GM18508 (cell line): Measurements from ENCODE around the gene NGF.
"Not testable (repeated sequence)": the region's sequence is repeated elsewhere in the genome, so short reads cannot be mapped to it uniquely, and the experiment has no call there.

Experiments used
- ATAC-seq: cut with Tn5 transposase; IDR thresholded peaks from one replicate; pipeline ENCODE4 v1.9.1; 2021; ENCODE audit warnings: moderate number of reproducible peaks; ENCODE audit not compliant: insufficient read depth, unreplicated experiment

Gene NGF

DNA sequence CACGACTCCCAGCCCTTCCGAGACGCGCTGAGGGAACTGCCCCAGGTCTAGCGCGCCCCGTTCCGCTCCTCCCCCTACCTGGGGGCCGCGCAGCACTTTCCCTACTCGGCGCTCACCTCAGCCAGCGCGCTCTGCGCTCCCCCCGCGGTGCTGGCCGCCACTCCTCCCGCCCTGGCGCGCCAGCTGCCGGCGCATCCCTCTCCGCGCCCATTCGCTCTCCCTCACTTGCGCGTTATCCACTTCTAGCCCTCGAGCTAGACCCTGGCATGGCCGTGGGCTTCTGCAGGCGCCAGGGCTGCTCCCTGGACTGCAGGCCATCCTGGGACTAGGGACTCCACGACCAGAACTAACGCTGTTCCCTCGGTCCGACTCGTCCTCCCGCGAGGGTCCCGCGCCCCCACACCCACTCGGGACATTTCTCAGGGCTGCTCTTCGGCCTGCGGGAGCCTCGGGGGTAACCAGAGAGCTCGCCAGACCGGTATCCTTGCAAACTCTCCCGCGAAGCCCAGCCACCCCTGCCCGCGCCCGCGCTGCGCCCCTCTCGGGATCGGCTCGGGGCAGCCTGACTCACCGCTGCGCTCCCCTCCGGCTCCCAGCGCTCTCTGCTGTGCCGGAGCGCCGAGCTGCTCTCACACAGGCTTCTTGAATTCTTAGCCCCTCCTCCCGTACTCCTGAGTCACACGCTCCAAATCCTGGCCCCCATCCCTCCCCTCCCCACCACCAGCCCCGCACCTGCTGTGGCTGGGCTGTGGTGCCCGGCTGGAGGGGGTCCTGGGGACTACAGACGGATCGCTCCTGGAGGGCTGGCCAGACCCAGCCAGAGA, at the start of gene NGF:
Gene NGF, minus strand, starts transcription at position 617 of the 824 bp plus-strand sequence. CDS start 51,454 bp downstream, outside the sequence.
- ATAC-seq = no peak

DNA sequence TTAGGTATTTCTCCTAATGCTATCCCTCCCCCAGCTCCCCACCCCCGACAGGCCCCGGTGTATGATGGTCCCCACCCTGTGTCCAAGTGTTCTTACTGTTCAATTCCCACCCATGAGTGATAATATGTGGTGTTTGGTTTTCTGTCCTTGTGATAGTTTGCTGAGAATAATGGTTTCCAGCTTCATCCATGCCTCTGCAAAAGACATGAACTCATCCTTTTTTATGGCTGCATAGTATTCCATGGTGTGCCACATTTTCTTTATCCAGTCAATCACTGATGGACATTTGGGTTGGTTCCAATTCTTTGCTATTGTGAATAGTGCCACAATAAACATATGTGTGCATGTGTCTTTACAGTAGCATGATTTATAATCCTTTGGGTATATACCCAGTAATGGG, 45.4 kb upstream of the NGF start:
- ATAC-seq = not testable (repeated sequence)

DNA sequence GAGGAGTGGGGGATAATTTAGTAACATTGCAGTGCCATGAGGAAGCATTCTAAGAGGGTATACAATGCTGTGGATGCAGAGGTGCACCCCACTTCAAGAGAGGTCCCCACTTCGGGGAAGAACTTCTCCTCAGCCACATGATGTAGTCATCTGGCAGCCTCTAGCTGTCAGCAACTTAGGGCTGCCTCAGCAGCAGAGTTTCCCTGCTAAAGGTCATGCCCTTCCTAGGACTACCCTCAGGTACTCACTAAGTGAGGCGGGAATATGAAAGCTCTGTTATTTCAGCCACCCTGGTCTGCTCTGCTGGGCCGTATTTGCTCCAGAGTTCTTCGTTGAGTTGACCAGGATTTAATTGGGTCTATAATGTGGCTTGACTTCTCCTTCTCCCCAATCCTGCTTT, 41.9 kb upstream of the NGF start:
- ATAC-seq = no peak

DNA sequence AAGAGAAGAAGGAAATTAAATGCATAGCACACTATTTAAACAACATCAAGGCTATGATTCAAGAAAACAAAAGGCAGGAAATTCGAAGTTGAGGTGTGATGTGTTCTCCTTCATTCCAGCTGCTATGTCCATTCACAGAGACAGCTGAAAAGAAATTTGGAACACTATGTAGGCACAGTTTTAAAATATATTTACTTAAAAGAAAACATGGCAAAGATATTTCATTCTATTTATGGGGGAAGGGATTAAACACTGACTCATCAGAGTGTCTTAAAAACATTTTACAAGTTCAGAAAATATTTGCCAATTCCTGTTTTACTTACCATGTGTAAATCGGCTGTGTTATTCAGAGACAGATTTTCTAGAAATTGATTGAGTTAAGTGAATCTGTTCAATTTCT, 39.4 kb upstream of the NGF start:
- ATAC-seq = no peak

DNA sequence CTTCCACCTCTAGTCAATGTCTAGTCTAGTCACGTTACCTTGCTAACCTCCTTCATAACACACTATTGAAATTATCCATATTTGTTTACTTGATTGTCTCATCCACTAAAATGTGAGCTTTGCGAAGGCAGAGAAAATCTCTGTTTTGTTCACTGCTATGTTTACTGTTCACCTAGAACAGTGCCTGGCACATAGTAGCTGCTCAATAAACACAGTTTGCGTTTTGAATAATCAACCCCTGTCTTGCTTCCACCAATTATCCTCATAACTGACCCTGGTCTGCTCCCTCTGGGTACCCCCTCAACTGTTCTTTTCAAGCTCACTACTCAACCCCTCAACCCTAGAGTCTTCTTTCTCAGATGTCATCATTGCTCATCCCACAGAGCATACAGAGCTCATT, 36.5 kb upstream of the NGF start:
- ATAC-seq = no peak

DNA sequence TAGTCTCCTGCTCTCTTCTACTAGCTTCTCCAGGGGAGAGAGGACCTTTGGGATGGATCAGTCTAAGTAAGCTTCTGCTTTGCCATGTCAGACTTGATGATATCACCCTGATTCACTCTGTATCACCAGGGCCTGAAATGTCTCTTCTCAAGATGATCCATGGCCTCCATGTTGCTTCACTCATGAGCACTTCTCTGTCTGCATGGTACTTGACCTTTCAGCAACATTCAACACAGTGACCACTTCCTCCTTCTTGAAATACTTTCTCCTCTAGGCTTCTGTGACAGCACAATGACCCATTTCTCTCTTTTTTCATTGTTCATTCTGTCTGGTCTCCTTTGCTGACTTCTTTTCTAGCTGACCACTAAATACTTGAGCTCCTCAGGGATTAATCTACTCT, 35.3 kb upstream of the NGF start:
- no peak for ATAC-seq

DNA sequence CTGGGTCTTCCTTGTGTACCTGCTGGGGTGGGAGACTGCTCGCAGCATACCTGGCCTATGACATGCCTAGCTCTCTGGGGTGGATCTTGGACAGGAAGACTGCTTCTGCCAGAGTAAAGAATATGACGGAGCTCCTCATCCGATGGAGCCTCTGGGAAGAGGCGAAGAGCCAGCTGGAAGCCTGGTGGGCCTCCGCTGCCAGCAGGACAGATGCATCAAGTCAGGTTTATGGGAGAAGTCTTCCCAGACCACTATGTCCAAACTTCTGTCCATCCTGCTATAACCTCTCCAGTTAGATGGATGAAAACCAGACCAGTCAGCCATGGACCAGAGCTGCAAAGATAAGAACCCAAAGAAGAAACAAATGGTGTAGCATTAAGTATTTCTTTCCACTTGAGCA, 27.7 kb upstream of the NGF start:
- ATAC-seq = no peak

DNA sequence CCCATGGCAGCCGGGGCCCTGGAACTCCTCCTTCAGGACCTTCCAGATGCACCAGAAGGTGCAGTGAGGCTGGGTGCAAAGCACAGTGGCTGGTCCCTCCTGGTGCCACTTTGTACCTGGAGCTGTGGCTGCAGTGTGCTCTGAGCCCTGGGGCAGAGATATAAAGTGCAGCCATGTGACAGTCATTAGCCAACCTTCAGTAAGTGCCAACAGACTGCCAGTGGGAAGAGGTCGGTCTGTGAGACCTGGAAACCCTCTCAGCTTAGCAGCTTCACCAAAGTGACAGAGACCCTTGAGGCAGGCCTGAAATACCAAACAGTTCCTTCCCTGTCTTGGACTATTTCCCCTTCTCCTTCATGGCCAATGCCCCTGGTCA, 26.7 kb upstream of the NGF start:
- ATAC-seq = no peak

DNA sequence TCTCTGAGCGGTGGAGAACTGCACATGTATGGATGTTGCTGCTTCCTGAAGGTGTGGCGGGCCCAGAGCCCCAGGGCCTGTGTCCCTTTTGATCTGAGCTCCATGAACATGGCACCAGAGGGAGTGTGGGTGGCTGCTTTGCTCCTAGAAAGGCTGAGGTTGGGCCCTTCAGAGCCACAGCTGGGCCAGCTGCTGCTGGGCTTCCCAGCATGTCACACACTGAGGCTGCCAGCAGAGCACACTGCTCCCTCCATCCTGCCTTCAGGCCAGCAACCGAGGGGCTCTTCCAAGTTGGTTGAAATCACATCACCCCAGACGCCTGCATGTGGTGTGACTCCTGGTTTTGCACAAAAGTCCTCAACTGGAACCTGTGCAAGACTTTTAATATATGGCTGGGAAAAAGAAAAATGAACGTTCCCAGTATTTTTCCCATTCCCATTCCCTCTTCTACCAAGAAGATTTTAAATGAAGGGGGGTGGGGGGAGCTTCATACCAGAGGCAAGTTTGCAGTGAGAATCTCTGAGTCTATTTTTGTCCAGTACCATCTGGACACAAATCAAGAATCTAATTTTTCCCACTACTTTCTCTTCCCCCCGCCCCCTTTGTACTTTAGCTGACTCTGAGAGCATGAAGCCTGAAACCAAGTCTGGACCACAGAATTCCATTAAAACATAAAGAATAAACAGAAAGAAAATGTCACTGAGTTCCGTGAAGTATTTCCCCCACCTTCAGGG, 26.2 kb upstream of the NGF start:
- ATAC-seq = no peak

DNA sequence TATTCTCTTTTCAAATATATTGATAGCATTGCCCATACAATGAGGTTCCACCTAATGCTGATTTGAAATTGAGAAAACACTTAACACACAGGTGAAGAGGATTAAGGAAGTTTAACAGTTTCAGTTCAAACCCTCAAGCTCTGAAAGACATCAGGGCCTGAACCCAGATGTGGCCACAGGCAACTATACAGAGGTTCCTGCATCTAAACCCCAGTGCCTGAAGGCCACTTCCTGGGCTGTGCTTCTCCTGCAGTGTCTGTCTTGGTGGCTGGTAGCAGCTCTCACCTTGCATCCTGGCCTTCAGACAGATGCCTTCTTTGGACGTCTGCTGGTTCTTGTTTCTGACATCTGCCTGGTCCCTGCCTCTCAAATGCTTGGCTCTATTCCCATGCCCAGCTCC, 25.1 kb upstream of the NGF start:
- ATAC-seq = no peak

DNA sequence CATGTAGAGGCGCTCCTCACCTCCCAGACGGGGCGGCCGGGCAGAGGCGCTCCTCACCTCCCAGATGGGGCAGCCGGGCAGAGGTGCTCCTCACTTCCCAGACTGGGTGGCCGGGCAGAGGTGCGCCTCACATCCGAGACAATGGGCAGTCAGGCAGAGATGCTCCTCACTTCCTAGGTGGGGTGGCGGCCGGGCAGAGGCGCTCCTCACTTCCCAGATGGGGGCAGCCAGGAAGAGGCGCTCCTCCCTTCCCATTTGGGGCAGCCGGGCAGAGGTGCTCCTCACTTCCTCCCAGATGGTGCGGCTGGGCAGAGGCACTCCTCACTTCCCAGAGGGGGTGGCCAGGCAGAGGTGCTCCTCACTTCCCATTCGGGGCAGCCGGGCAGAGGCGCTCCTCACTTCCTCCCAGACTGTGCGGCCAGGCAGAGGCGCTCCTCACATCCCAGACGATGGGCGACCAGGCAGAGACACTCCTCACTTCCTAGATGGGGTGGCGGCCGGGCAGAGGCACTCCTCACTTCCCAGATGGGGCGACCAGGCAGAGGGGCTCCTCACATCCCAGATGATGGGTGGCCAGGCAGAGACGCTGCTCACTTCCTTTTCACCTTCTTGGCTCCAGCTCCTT, 22.6 kb upstream of the NGF start:
- ATAC-seq = not testable (repeated sequence)

DNA sequence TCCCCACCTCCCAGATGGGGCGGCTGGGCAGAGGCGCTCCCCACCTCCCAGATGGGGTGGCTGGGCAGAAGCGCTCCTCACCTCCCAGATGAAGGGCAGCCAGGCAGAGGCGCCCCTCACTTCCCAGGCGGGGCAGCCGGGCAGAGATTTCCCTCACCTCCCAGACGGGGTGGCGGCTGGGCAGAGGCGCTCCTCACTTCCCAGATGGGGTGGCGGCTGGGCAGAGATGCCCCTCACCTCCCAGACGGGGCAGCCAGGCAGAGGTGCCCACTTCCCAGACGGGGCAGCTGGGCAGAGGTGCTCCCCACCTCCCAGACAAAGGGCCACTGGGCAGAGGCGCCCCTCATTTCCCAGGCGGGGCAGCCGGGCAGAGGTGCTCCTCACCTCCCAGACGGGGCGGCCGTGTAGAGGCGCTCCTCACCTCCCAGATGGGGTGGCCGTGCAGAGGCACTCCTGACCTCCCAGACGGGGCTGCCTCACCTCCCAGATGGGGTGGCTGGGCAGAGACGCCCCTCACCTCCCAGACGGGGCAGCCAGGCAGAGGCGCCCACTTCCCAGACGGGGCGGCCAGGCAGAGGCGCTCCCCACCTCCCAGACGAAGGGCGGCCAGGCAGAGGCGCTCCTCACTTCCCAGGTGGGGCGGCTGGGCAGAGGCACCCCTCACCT, 21.9 kb upstream of the NGF start:
- ATAC-seq = not testable (repeated sequence)

DNA sequence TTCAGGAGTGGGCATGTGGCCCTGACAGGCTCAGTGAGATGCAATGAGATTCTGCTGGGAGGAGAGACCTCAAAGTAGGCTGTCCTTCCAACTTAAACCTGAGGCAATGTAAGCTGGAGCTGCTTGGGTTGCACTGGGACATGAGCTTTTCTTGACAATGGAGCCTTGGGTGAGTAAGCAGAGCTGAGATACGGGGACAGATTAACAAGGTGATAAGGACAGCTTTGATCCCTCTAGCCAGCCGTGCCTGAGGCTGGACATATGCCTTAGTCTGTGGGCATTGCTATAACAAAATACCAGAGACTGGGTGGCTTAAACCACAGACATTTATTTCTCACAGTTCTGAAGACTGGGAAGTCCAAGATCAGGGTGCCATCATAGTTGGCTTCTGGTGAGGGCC, 18.3 kb upstream of the NGF start:
- ATAC-seq = no peak

DNA sequence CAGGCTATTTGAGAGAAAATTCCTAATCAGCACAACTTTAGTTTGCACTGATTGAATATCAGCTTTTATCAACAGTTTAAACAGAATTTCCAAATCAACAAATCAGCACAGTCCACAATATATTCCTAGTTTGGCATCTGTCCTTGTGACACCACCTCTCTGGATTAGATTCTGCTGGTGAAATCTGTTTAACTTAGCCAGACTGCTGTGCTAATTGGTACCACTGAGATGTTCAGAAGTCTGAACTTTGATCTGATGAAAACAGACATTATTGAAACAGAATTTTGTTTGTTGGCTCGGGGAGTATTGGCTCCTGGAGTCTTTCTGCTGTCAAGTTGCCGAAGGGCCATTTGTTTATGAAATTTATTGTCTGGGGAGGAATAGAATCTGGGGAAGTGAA, 17.0 kb upstream of the NGF start:
- ATAC-seq = no peak

DNA sequence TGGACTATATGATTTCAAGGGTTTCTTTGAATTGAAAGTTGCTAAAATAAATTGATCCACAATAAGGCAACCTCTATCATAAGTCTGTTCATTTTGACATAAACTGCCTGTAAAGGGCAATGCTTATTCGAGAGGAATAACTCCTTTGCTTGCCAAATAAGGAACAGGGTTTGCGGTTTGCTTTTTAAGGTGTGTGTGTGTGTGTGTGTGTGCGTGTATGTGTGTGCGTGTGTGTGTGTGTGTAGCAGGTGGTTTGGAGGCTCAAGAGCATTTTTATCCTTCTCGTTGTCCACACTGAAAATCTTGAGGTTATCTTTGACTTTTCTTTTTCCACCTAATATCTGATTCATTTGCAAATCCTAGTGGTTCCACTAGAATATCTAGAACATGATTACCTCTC, 13.1 kb upstream of the NGF start:
- ATAC-seq = no peak

DNA sequence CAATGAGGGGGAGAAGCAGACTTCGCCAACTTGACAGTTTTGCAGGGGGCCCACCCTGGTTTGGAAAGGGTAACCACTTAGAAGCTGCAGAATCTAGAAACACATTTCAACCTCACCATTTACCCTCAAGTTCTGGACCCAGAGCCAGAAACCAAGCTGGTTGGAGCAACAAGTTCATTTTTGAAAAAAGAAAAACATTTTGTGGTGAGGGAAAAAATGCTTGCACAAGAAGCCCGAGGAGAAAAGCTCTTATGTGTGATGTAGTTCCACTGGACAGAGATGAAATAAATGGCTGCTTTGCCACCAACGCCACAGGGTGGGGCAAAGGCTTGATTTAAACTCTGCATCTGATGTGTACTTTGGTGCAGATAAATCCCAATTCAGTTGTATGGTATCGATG, 10.6 kb upstream of the NGF start:
- ATAC-seq = no peak

DNA sequence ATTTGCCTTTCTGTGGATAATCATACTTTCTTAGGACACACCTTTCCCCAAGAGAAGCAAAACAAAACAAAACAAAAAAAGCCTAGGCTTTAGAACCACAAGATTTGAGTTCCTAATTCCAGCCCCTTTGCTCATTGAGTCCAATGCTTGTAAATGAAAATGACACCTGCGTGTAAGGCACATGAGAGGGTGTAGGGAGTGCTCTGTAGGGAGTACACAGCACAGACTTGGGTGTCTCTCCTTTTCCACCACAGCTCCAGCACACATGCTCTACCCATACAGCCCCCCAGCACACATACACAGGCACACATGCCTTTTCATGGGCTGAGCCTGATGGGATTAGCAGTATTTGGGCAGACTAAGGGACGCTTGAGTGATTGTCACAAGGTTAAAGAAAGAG, 9.2 kb upstream of the NGF start:
- no peak for ATAC-seq

DNA sequence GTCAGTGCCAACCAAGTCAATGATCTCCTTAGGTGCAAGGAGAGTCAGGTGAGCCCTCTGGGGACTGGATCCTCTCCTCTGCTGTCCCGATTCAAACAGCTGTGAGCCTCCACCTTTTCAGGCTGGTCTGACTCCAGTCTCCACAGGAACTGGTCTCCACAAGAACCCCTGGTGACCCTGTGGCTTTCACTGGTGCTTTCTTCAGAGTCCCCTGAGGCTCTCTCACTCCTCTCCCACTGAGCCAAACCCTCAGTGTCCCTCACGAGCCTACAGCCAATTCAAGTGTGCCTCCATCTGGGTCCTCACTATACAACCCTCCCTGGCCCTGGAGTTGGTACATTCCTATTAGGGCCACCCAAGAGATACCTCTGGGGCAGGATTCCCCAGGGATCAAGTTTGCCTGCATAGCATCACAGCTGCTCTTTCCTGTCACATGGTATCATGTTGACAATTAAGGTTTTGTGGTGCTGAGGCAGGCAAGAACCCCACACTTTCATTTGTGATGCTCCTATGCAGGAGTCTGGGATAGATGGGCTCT, 5.2 kb upstream of the NGF start:
- ATAC-seq = no peak

DNA sequence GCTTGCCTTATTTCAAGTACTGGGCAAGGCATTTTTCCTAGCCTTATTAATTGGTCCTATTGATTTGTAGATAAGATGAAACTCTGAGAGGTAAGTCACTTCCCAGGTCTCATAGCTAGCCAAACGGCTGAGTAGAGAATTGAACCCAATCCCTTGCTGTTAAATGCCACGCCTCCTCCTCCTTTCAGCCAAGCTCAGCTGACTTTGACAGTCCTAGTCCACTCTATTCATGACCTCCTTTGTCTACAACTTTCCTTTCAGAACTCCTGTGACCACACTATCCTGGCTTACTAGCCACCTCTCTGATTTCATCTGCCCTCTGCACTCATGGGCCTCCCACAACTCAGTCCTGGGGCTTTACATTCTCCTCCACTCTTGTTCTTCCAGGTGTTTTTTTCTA, 3.9 kb upstream of the NGF start:
- ATAC-seq = no peak

DNA sequence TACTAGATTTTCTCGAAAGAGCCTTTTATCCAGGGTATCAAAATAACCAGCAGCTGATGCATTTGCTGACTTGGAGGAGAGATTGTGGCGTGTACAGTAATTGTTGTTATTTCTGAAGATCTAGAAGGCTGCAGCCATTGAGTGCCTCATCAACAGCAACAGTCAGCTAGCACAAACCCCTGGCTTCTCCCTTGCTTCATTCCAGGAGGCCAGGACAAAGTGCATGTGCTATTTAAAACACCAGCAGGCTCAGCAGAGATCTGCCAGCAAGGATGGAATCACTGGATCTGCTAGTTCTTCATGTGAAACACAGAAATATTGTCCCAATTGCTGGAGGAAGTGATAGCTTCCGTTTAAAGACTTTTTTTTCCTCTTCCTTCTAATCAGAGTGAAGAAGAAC, 2.8 kb upstream of the NGF start:
- ATAC-seq = no peak

DNA sequence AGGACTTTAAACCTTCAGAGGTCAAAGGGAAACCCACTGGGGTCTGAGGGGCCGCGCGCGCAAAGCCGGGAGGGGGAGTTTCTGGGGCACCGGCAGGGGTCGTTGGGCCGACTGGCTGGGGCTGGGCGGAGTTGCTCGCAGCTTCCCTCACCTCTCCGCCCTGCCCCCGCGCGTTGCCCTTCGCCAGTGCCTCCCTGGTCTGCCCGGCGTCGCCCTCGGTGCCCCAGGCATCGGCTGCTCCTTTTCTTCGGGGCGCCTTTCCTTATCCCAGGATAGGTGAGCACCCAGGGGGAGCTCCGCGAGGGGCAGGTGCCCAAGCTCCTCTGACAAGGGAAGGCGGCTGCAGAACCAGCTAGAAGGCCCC, 390 bp upstream of the NGF start:
- no peak for ATAC-seq
